Esophagus muscularis mucosa (tissue), 3 donors: ENCODE results near the gene BORCS6.
"Not testable (repeated sequence)": the region's sequence is repeated elsewhere in the genome, so short reads cannot be mapped to it uniquely, and the experiment has no call there.

ENCODE experiments used
- CTCF ChIP-seq, 3 experiments: fragments of 200-600 bp in 2 of 3; fragments of 450-650 bp in 1 of 3; sonication (generic) in 2 of 3; IDR thresholded peaks; one replicate each; pipeline ENCODE4 v1.5.1; 2017 to 2019; ENCODE audit warnings: antibody characterized with exemption in 3 of 3, mild to moderate bottlenecking in 2 of 3, moderate library complexity in 1 of 3
- POLR2A ChIP-seq: fragments of 450-650 bp; IDR thresholded peaks from one replicate; pipeline ENCODE4 v1.6.1; 2017; ENCODE audit warnings: antibody characterized with exemption, moderate library complexity, mild to moderate bottlenecking, low read depth
- POLR2AphosphoS5 ChIP-seq, 2 donors: sonication (generic); formaldehyde crosslinking; IDR thresholded peaks; one replicate each; pipeline ENCODE4 v1.6.1; 2017; ENCODE audit warnings: antibody characterized with exemption in 2 of 2

GRCh38 chr17:8170186-8170585 is 19.8 kb downstream of the BORCS6 start:
- TF ChIP-seq POLR2A; CTCF (IDR thresholded peaks at IDR 0.05); POLR2AphosphoS5 (IDR thresholded peaks at IDR 0.05): not testable (repeated sequence)
